Inferior parietal cortex (tissue), 1 donor: Measurements from ENCODE around the gene FICD.

Source experiments
- DNase-seq: peaks from one replicate; pipeline ENCODE4 v3.0.0-alpha.2; 2016; ENCODE audit errors: extremely low spot score

The FICD gene

DNA sequence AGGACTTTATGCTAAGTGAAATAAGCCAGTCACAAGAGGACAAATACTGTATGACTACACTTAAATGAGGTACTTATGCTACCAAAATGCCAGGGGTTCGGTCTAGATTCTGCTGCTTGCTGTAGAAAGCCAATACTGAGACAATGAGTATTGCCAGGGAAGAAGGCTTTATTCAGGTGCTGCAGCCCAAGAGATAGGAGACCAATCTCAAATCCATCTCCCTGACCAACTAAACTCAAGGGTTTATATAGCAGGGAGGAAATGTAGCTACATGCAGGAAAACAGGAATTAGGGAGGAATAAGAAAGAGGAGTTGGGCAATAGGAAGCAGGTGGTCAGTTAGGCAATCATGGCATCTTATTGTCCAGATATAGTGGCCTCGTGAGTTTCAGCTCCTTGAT, 12.2 kb upstream of the FICD start:
- DNase-seq, result no peak

DNA sequence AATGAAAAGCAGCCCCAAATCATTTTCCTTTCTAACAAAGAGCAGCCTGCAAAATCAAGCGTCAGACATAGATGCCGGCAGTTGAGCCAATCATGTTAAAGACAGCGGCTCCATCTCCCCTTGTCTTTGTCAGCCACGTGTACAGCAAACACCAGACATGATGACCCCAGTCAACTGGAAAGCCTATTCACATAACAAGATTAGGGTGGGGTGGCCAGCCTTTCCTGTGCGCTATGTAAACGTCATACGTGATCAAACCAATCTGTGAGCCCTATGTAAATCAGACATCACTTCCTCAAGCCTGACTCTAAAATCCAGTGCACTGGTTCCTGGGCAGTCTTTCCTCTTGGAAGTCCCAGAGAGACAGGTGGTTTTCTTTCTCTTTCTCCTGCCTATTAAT, 9.9 kb upstream of the FICD start:
- no peak for DNase-seq

DNA sequence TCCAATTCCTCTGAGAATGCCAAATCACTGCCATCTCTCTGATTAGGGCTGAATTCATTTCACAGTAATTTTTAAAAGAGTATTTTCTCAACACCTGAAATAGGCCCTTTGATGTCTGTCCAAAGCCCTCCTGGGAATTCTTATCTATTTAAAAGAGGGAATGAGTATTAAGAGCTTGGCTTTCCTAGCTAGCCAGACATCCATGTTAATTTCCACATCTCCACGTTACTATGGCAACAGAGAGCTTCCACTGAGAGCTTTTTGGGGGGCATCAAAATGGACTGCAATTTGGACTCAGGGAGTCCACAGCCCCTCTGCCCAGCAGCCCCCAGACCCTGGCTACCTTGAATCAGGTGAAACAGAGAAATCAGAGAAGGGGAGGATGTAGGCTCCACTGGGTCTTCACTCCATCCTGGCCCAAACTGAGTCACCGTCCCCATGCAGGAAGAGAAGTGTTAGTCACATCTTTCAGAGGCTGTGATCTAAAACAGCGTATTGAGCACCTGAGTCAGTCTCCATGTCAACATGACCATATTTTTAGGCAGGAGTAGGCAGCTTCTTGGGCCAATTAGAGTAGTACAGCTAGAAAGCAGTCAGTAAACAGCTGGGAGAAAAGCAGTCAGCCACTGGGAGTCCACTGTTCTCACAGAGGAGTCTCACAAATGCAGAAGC, 7.0 kb upstream of the FICD start:
- peak; percentile 39 for DNase-seq

DNA sequence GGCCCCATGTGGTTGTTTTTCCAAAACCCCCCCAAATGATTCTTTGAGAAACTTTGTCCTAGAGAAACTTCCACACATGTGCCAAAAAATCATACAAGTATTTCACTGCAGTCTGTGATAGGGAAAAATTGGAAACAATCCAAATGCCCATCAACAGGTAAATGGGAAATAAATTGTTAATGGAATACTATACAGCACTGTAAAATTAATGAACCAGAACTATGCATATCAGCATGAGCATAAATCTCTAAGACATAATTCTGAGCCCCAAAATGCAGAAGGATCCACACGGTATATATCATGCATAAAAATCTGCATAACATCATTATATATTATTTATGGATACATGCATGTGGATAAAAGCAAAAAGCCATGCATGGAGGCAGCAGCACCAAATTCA, 5.3 kb upstream of the FICD start:
- DNase-seq, result no peak

DNA sequence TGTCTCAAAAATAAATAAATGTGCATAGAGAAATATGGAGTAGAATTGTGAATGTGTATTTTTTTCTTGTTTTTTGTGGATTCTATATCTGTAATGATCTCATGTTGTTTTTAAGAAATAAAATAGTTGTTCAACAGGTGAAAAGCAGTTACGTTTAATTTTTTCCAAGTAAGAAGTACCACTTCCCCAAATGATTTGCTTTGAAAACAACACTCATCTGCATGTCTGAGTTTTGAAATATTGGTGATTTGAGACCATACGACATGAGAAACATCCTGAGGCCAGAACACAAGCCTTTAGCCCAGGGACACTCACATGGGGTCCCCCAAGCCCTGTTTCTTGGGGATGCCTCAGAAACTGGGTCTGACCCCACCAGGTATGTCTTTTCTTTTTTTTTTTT, 4.2 kb upstream of the FICD start:
- DNase-seq, result no peak

DNA sequence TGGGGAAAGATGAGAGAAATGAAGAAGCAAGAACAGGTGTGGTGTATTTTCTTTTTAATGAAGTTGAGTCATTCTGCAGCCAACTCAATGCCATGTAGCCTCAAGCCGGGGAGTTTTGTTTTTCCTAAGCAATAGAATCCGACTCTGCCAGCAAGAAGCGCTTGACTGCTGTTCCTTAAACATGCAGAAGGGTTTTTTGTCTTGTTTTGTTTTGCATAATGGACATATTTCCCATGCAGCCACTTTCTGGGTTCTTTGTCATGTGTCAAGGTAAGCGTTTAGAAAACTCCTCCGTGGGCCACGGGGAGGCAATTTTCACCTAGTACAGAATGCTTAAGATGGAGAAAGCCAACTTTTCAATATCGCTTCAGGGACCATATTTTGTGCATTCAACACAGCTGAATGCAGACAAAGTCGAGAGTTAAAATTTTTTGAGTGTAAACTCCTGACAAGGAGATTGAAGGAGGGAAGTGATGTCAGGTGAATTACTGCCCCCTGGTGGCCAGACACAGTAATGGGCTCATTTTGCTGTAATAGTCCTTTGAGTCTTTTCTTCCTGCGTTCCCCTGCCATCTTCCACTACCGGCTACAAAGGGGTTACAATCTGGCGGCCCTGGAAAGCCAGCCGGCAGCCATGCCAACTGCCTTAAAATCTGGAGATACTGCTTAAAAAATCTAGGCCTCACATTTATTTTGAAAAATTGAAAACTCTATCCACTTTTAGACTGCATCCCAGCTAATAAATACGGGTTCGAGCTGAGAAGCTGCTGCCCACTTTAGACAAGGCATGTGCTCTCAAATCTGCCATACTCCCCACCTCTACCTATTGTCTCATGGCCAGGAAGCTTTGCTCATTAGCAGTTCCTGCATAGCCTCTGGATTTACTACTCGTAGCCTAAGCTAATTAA, 3.2 kb upstream of the FICD start:
- DNase-seq, result peak; percentile 93

DNA sequence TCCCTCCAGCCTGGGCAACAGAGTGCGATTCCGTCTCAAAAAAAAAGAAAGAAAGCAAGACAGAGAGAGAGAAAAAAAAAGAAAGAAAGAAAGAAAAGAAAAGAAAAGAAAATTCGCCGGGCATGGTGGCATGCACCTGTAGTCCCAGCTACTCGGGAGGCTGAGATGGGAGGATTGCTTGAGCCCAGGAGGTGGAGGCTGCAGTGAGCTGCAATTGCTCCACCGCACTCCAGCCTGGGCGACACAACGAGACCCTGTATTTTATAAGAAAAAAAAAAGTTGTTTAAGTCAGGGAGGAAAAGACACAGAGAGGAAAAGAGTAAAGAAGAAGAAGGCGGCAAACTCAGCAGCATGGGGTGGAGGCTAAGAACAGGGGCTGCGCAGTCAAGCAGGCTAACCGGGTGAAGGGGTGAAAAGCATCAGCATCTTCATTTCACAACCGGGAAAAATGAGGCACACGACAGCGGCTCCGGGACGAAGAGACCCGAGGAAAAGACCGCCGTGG, 557 bp upstream of the FICD start:
- no peak for DNase-seq

DNA sequence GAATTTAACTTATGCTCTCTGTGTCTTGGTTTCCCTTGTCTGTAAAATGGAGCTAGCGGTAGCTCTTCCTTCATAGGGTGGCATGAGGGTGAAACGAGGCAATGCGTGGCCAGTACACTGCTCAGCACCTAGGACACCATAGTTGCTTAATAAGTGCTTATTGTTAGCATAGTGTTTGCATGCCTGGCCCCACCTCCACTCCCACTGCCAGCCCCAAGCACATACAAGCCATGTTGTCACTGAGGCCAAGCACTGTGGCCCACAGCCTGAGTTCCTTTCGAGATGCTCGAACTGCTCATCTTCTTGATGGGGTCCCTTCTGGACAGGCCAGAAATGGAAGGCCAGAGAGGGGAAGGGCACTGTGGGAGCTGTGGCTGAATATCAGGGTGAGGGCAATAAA, 839 bp downstream of the FICD start:
- DNase-seq, result no peak

DNA sequence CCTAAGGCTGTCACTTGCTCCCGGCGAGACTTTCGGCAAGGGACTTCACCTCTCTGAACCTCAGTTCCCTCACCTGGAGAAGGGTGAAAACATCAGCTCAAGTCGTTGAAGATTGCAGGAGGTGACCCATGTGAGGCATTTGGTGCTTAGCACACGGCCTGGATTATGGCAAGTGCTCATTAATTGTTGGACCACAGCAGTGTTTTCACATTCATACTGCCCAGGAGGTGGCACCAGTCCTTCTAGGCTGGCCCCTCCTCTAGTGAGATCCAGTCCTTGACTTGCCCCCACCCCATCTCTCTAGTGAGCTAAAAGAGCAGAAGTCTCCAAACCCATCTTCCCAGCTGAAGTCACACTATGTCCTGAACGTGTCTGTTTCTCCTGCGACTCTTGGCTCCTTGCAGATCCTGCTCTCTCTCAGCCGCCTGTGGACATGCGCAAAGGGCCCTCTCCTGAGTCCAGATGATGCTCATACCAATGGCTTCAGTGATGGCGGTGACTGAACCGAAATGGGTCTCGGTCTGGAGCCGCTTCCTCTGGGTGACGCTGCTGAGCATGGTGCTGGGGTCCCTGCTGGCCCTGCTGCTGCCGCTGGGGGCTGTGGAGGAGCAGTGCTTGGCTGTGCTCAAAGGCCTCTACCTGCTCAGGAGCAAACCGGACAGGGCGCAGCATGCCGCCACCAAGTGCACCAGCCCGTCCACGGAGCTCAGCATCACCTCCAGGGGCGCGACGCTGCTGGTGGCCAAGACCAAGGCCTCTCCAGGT, 1.6 kb downstream of the FICD start:
- no peak for DNase-seq

DNA sequence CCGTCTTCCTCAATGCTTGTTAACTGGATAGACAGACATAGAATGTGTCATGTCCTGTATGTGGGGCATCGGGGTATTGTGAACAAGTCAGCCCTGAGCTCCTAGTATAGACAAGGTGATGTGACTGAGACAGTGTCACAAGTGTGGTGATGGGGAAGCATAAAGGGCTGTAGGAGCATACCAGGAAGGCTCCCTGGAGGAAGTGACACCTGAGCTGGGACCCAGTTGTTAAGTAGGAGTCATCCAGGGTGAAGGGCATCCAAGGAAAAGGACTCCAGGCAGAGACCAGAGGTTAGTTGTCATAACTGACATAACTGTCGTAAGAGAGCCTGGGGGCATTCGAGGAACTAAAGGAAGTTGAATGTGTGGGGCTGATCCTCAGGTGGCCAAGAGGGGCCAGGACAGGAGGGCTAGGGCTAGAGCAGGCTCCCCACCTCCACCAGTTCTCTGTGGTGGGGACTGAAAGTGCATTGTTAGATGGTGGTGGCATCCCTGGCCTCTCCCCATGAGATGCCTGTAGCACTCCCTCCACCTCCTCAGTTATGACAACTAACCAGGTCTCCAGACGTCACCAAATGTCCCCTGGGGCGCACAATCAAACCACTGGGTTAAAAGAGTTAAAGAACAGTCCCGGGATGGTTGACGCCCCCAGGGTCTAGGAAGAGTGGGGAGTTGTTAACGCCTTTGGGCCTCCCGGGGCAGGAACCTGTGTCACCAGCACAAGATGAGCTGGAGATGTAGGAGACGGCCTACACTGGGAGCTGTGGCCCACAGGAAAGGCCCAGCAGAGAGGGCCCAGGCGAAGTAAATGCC, 2.4 kb downstream of the FICD start:
- DNase-seq, result no peak

DNA sequence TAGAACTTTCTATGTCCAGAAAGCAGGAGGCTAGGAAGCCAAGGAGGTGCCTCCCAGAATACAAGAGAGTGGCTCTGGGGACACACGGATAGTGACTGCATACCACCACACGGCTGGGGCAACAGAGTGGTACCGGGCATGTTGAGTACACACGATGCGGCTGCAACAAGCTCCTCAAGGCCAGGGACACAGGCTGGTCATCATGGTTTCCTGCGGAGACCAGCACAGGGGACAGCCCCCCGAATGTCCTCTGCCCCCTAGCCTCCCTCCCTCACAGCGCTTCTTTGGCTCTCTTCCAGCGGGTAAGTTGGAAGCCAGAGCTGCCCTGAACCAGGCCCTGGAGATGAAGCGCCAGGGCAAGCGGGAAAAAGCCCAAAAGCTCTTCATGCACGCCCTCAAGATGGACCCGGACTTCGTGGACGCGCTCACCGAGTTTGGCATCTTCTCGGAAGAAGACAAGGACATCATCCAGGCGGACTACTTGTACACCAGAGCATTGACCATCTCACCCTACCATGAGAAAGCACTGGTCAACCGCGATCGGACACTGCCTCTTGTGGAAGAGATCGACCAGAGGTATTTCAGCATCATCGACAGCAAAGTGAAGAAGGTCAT, 3.1 kb downstream of the FICD start:
- DNase-seq, result no peak

DNA sequence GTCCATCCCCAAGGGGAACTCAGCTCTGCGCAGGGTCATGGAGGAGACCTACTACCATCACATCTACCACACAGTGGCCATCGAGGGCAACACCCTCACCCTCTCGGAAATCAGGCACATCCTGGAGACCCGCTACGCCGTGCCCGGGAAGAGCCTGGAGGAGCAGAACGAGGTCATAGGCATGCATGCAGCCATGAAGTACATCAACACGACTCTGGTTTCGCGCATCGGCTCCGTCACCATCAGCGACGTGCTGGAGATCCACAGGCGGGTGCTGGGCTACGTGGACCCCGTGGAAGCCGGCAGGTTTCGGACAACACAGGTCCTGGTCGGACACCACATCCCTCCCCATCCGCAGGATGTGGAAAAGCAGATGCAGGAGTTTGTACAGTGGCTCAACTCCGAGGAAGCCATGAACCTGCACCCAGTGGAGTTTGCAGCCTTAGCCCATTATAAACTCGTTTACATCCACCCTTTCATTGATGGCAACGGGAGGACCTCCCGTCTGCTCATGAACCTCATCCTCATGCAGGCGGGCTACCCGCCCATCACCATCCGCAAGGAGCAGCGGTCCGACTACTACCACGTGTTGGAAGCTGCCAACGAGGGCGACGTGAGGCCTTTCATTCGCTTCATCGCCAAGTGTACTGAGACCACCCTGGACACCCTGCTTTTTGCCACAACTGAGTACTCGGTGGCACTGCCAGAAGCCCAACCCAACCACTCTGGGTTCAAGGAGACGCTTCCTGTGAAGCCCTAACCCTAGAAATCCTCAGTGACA, 3.8 kb downstream of the FICD start:
- DNase-seq, result no peak

DNA sequence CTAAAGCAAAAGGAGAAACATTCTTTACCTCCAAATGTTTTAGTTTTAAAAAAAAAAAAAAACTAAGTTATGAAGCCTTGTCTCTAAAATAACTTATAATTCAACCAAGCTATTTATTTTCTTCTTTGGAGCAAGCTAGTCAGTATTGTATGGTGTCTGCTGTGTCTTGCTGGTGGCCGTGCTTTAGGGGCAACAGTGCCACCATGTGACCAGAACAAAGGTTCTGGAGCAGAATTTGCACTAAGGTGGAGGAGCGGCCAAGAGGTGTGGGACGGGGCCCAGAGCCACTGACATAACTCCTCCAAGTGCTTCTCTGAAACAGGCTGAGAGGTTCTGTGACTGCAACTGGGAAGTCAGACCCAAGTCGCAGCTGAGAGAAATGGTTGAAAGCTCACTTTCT, 4.5 kb downstream of the FICD start:
- DNase-seq, result no peak

DNA sequence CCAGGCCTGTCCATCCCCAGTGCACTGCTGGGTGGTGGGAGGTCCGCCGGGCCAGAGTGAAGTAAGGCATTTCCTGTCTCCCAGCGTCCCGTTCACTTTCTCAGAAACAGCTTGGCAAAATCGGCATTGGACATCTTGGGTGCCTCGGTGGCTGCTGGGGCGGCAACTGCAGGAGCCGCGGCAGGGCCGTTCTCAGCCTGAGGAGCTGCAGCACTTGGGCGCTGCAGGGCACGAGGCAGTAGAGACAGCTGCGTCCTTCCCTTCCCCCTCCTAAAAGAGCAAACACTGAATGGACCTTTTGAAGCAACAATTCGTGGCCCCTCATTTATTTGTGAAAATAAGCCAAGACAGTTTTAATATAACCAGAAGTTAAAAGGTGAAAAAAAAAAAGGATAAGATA, 8.3 kb downstream of the FICD start:
- no peak for DNase-seq

DNA sequence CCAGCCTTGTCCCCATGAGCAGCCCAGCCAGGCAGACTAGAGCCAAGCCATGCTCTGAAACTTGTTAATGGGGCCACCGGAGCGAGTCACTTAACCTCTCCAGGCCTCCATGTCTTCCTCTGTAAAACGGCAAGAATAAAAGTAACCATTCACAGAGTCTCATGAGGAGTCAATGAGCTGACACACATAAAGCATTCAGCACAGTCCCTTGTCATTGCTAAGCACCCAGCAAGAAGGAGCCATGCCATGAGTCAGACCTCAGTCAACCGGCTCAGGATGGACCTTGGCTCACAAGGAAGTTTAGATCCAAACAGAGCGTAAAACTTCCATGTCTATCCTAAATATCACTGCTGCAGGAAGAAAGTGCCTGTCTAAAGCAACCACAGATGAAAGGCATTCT, 10.6 kb downstream of the FICD start:
- DNase-seq, result no peak

DNA sequence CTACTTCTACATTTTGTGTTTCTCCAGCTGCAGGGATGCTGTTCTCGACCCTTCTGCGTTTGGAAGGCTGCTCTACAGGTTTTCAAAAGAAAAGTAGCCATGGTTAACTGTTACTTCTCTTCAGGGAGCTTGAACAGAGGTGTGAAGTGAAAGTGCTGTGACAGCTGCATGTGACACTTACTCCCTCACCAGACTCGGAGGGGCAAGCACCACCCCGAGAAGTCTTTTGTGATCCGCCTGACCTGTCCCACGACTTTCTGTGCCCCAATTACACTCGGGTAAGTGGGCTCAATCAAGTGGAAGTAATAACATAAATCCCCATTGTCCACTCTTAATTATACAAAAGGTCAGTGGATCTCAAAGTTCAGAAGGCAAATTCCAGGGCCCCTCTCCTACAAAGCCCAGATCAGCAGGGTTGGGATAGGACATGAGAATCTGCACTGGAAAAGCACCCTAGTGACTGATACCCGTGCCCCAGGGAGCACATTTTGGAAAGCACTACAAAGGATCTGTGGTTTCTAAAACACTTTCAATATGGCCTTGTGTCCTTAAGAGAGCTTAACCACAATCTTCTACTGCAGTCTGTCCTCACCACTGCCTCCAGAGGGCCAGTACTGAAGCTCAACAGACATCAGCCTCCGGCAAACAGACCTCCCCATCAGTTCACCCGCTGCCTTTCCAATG, 11.5 kb downstream of the FICD start:
- DNase-seq, result no peak

DNA sequence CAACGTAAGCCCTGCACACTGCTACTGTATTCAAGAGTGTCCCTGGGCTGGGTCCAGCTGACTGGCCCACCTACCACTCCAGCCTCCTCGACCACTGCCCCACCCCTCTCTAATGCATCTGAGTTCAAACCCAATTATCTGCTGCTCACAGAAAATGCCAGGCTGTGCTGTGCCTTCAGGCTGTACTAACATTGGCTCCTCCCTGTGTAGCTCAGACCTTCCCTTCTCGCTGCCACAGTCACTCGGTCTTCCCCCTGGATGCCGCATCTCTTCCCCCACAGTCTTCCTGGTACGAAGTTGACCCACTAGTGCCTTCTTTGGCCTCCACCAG, 12.1 kb downstream of the FICD start:
- DNase-seq, result no peak

DNA sequence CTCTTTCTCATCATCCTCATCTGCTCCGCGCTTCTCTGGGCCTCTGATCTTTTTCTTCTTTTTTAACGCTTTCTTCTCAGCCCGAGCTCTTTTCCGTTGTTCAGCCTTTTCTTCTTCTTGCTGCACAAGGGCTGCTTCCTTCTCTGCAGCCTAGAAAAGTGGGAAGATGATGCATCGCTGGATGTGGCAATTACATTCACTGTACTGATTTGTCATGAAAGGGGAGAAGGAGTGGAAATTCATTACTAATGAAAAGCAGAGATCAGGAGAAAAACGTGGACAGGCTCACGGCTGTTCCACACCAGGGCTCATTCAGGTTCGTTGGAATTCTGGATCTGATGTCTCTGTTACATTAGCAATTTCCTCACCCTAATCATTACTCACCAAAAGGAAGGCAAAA, 15.1 kb downstream of the FICD start:
- DNase-seq, result no peak

DNA sequence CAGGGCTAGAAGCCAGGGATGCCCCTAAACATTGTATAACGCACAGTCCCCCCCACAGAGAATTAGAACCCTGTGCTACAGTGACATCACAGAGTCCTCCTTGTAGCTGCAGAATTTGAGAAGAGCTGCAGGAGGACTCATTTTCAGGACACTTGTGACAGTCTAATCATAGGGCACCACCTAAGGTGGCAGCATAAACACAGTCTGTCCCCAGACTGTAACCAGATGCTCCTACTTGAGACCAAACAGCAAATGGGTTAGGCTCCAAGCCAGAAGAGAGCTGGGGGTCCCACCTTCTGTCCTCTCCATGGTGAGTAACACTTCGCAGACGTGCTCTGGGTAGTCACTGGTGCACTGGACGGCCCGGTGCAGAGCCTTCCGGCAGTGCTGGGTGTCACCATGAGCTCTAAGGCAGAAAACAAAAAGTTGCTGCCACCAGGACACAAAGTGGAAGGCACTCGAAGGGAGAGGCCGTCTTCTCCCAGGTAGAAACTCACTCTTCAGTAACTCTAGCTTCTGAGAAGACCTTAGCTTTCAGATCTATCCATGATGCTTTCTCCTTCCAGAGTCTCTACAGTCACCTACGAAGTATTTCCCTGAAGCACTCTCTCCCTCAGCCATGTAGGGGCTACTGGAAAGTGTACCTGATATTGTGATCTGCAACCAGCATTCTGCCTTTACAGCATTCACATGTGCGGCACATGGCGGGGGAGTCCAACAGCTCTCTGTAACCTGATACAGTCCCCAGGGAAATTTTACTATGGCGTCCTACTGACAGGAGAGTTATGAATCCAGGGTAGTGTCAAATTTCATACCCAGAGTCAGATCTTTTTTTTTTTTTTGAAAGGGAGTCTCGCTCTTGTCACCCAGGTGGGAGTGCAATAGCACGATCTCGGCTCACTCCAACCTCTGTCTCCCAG, 17.1 kb downstream of the FICD start:
- DNase-seq, result no peak
